Measurements from ENCODE around the gene JAK3. TPM values are rescaled to one million over a fixed set of nuclear protein-coding genes. Genes with fewer than 3 reads are reported as not detected.

The JAK3 gene
- total and polyA plus RNA-seq, 2 of the 8 experiments (the other 6 are each of a cell fraction or from before 2014, with no cell fraction given): 4.0 to 4.7 TPM

GRCh38 chr19:17877696-17878095 lies 29.9 kb upstream of the JAK3 start (continued):
- no peak for TF ChIP-seq SIX5 (IDR thresholded peaks at IDR 0.05; ENCODE audit: low read depth, low read length)
- no peak for TF ChIP-seq TCF12 (IDR thresholded peaks at IDR 0.05; ENCODE audit: low read depth, low read length)
- TF ChIP-seq CBX5 (IDR thresholded peaks at IDR 0.05; ENCODE audit: low read depth, low read length): no peak

Measured in H1 (cell line).